ENCODE results near the gene EML2. TPM values are rescaled to one million over a fixed set of nuclear protein-coding genes. Genes with fewer than 3 reads are reported as not detected.

EML2 gene
- total RNA-seq, 1 donor from 2014 or later, result 97.7 TPM

- peaks cover 14% of the 10 kb centered on the region for H3K4me1 Mint-ChIP-seq
- no peak overlapping the region for H3K4me3 Mint-ChIP-seq
- no peaks in the 10 kb centered on the region for H3K9me3 Mint-ChIP-seq
- DNase-seq (no peak), ATAC-seq (ENCODE audit: low read depth) (no peak)
- TF ChIP-seq, protein P1, sequence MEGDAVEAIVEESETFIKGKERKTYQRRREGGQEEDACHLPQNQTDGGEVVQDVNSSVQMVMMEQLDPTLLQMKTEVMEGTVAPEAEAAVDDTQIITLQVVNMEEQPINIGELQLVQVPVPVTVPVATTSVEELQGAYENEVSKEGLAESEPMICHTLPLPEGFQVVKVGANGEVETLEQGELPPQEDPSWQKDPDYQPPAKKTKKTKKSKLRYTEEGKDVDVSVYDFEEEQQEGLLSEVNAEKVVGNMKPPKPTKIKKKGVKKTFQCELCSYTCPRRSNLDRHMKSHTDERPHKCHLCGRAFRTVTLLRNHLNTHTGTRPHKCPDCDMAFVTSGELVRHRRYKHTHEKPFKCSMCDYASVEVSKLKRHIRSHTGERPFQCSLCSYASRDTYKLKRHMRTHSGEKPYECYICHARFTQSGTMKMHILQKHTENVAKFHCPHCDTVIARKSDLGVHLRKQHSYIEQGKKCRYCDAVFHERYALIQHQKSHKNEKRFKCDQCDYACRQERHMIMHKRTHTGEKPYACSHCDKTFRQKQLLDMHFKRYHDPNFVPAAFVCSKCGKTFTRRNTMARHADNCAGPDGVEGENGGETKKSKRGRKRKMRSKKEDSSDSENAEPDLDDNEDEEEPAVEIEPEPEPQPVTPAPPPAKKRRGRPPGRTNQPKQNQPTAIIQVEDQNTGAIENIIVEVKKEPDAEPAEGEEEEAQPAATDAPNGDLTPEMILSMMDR (IDR thresholded peaks at IDR 0.05), result no peak
- H3K27ac Mint-ChIP-seq, result no peak overlapping the region
- intact Hi-C loops (cut with micrococcal nuclease), result no loop called here
- POLR2A ChIA-PET, result interaction anchor here (1.0 kb wide), 1 partner anchor 13 kb away, joined by 4 read pairs; no protein-coding TSS in a partner anchor
- H3K36me3 Mint-ChIP-seq (ENCODE audit: low read depth), result no peaks in the 10 kb centered on the region
- H3K27me3 Mint-ChIP-seq, result peaks cover 31% of the 10 kb centered on the region
- CTCF ChIA-PET, result no interaction called here
These were observed 24.6 kb upstream of the EML2 start for GRCh38 chr19:45663800-45664199.

GRCh38 chr19:45660636-45661035 lies 21.4 kb upstream of the EML2 start:
- TF ChIP-seq, protein P1 (IDR thresholded peaks at IDR 0.05), result no peak
- CTCF ChIA-PET, result no interaction called here
- H3K4me3 Mint-ChIP-seq, result no peak overlapping the region
- intact Hi-C loops (cut with micrococcal nuclease), result no loop called here
- H3K36me3 Mint-ChIP-seq (ENCODE audit: low read depth), result no peaks in the 10 kb centered on the region
- no peaks in the 10 kb centered on the region for H3K9me3 Mint-ChIP-seq
- H3K4me1 Mint-ChIP-seq, result no peaks in the 10 kb centered on the region
- H3K27me3 Mint-ChIP-seq, result peaks cover 20% of the 10 kb centered on the region
- H3K27ac Mint-ChIP-seq, result no peak overlapping the region
- ATAC-seq (ENCODE audit: low read depth) (no peak), DNase-seq (no peak)
- POLR2A ChIA-PET, result no interaction called here

DNA sequence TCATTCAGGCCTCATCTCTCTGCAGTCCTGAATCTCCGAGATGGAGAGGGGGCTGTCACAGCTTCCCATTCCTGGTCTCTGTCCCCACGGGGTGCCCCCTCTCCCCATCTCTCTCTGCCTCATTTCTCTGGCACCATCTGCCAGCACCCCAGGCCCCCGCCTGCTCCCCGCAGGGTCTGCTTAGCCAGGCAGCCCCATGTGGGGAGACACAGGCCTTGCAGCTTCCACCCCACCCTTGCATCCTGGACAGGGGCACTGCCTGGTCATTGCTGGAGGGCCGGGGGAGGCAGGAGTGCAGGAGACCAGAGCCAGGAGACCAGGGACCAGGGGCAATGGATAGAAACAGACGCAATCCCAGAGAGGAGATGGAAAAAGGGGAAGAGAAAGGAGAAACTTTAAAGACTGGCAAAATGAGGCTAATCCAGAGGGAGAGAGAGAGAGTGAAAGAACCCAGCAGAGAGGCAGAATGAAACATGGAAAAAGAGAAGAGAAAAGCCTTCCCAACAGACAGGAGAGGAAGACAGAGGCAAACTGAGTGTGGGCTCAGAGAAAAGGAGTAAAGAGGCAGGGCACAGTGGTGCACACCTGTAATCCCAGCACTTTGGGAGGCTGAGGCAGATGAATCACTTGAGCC lies 20.0 kb upstream of the EML2 start:
- ATAC-seq (ENCODE audit: low read depth) (no peak), DNase-seq (no peak)
- Mint-ChIP-seq H3K36me3 (ENCODE audit: low read depth) (no peaks in the 10 kb centered on the region), H3K4me1 (no peaks in the 10 kb centered on the region), H3K27me3 (peaks cover 14% of the 10 kb centered on the region), H3K4me3 (no peak overlapping the region), H3K27ac (no peak overlapping the region), H3K9me3 (no peaks in the 10 kb centered on the region)
- TF ChIP-seq, protein P1 (IDR thresholded peaks at IDR 0.05), result no peak
- intact Hi-C loops (cut with micrococcal nuclease), result no loop called here
- ChIA-PET POLR2A (no interaction called here), CTCF (no interaction called here)

GRCh38 chr19:45657520-45658167 lies 18.4 kb upstream of the EML2 start:
- Mint-ChIP-seq H3K4me3 (no peak overlapping the region), H3K4me1 (no peaks in the 10 kb centered on the region), H3K27ac (no peak overlapping the region), H3K36me3 (ENCODE audit: low read depth) (no peaks in the 10 kb centered on the region), H3K9me3 (no peaks in the 10 kb centered on the region), H3K27me3 (peaks cover 12% of the 10 kb centered on the region)
- CTCF ChIA-PET, result no interaction called here
- POLR2A ChIA-PET, result interaction anchor here (0.7 to 1.1 kb wide), 3 partner anchors 12 to 46 kb away, joined by 3 to 6 read pairs (median 6); no protein-coding TSS in a partner anchor
- ATAC-seq (ENCODE audit: low read depth), result no peak
- intact Hi-C loops (cut with micrococcal nuclease), result no loop called here
- DNase-seq, result no peak
- TF ChIP-seq, protein P1 (IDR thresholded peaks at IDR 0.05), result no peak

DNA sequence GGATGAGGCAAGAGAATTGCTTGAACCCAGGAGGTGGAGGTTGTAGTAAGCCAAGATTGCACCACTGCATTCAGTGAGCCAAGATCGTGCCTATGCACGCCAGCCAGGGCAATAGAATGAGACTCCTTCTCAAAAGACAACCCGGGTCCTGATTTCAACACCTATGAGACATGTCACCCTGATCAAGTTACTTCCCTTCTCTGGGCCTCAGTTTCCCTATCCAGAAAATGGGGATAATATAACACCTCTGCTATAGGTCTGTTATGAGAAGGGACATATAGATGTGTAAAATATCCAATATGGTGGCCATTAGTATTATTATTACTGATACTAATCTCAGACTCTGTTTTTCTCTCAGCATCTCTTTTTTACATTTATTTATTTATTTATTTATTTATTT lies 15.9 kb upstream of the EML2 start:
- POLR2A ChIA-PET, result no interaction called here
- CTCF ChIA-PET, result no interaction called here
- no peaks in the 10 kb centered on the region for H3K9me3 Mint-ChIP-seq
- ATAC-seq (ENCODE audit: low read depth) (no peak), DNase-seq (no peak)
- no peak overlapping the region for H3K4me3 Mint-ChIP-seq
- intact Hi-C loops (cut with micrococcal nuclease), result no loop called here
- TF ChIP-seq, protein P1 (IDR thresholded peaks at IDR 0.05), result no peak
- H3K27ac Mint-ChIP-seq, result no peak overlapping the region
- peaks cover 13% of the 10 kb centered on the region for H3K27me3 Mint-ChIP-seq
- no peaks in the 10 kb centered on the region for H3K4me1 Mint-ChIP-seq
- H3K36me3 Mint-ChIP-seq (ENCODE audit: low read depth), result no peaks in the 10 kb centered on the region

Data from activated B cell treated with CpG ODN at 0.5 μM for 24 hours (primary cell).